Stimulated activated naive CD8-positive, alpha-beta T cell treated with anti-CD3 and anti-CD28 coated beads, Interleukin-15, Interleukin-2, amounts not matched to agents 100 U/mL and 50 U/mL, for 24 hours (primary cell): ENCODE measurements around the gene PRIMA1.
A peak's percentile ranks its signal among the peaks of the same experiment; 100 is the strongest.

Source experiments
- ATAC-seq: fragments of 150-1000 bp; cut with Tn5 transposase; one replicate; pipeline ENCODE4 v1.10.0; 2021
- DNase-seq: peaks from one replicate; pipeline ENCODE4 v3.0.0; 2021

The PRIMA1 gene

DNA sequence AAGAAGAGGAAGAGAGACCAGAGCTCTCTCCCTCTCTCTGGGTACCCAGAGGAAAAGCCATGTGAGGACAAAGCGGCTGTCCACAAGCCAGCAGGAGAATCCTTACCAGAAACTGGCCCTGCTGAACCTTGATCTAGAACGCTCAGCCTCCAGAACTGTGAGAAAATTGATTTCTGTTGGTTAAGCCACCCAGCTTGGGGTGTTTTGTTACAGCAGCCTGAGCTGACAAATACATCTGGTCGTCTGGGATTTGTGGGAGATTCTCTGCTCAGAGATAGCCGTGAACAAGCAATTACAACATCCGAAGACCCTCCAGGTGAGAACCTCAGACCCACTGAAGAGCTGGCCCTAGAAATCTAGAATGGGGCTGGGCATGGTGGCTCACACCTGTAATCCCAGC is 6.5 kb upstream of the PRIMA1 start:
- DNase-seq (no peak), ATAC-seq (no peak)

GRCh38 chr14:93793555-93794324 is 5.5 kb upstream of the PRIMA1 start:
- DNase-seq (no peak), ATAC-seq (no peak)

GRCh38 chr14:93792391-93792790 is 4.1 kb upstream of the PRIMA1 start:
- ATAC-seq: no peak
- DNase-seq: no peak

DNA sequence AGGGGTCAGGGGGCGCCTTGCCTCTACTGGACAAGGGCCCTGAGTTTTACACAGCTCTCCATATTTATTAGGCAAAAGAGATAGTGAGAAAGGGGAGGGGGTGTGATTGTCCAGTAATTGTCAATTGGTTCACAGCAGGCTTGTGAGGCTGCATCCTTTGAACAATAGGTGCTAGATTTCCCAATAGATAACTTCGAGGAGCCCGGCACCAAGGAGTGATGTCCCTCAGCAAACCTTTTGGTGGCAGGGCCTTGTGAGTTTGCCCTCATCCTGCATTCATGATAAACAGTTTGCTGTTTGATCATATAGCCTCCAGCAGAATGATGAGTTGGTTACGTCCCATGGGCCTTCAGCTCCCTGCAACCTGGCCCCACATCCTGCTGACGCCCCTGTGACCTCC is 2.7 kb upstream of the PRIMA1 start:
- ATAC-seq: no peak

DNA sequence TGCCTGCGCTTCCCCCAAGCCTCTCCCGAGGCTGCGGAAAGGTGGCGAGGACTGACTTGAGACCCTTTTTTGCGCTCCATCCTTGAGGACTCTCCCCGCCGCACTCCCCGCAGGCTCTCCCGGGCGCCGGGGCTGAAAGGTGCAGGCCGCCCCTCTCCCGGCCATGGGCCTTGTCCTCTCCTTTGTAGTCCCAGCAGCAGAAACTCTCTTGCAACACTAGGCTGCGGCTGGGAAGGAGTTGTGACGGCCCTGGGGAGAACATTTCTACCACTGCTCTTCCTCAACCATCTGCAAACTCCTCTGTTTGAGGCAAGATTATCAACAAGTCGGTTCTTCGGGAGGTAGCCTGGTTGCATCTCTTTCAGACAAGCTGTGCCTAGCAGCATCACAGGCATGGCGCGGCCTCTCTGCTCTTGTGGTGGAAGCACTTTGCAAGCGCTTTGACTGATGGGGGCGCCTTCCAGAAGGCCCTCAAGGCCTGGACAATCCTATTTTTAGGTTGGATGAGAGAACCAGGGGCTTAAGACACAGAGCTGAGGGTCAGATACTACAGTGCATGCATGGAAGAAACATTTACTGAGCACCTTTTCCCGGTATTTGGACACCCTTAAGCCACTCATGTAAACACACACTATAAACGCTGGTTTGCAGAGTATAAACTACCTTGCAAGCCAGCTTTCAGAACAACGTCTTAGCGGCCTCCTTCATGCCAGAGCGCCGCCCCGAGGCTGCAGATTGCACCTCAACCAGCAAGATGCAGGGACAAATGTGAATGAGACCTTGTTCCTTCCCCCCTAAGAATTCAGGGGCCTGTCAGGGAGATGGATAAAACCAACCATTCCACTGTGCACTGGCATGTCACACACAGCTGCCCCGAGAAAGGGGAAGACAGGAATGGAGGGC is 1.2 kb upstream of the PRIMA1 start:
- DNase-seq (no peak), ATAC-seq (no peak)

More for the DNA sequence above, 2.7 kb upstream of the PRIMA1 start:
- DNase-seq: no peak

DNA sequence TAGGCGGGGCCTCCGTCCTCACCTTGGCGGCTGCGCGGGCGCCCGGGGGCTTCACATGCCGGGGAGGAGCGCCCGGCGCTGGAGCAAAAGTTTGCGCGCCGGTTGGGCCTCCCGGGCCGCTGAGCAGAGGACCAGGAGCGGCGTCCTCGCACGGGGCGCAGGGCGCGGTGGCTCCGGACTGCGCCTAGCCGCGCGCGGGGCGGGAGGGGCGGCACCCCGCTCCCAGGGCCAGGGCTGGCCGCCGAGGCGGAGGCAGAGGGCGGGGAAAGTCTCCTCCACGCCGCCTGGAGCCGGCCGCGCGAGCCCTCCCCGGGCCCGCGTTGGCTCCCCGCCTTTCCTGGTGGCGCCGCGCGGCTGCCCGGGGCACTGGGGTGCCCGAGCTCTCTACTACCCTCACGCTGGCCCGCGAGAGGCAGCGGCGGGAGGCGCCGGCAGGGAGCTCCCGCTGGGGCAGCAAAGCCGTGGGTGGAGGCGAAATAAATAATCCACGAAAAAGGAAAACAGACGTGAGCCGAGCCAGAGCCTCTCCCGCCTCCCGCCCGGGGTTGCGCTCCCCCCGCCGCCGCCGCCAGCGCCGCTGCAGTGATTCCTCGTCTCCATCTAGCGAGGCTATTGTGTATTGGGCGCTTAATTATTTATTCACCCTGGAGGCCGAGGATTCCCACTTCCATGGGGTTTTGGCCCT is 400 bp upstream of the PRIMA1 start:
- DNase-seq (no peak), ATAC-seq (no peak)

DNA sequence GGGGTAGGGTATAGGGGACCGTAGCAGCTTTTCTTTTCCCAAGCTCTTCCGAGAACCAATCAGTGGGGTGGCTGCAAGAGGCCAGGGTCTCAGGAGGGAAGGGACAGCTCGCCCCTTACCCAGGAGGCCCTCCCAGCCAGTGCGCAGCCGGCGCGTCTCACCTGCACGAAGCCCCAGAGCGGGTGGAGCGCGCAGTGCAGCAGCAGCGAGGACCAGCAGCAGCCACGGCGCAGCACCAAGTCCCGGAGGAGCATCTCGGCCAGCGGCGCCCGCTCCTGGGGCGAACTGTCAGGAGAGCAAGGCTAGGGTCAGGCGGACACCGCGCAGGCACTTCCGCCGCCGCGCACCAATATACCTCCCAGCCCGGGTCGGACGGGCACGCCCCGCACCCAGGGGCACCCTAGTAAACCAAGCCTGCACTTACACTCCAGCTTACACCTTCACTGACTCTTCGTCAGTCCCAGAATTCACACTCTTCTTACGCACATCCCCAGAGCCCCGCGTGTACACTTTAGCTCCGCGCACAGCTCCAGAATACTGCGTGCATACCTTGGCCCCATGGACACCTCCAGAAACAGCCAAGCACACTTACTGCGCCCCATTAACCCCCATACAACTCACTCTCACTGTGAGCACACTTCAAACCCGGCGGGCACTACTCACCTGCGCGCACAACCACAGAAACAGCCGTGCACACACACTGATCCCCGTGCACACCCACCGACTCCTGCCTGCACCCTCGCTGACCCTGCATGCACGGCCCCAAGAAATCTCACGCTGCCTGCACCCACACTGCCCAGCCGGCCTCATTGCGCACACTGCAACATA is 606 bp downstream of the PRIMA1 start:
- ATAC-seq (peak; percentile 29), DNase-seq (no peak)

- DNase-seq: no peak
- ATAC-seq: no peak
Observed at GRCh38 chr14:93785423-93785822, 2.9 kb downstream of the PRIMA1 start.

DNA sequence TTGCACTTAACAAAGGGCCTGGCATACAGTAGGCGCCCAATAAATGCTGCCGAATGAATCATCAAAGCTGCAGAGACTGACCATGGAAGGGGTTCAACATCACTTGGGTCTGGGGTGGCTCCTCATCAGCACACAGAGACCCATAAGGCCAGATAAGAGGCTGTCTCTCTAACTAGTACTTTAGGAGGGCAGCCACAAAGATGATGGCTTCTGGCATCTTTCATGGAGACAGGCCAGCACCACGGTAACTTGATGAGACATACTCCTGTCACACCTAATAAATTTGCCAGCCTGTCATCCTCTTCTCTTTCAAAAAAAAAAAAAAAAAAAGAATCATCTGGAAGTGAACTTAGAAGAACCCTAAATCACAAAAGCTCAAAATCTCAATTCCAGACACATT is 3.4 kb downstream of the PRIMA1 start:
- no peak for ATAC-seq
- no peak for DNase-seq

DNA sequence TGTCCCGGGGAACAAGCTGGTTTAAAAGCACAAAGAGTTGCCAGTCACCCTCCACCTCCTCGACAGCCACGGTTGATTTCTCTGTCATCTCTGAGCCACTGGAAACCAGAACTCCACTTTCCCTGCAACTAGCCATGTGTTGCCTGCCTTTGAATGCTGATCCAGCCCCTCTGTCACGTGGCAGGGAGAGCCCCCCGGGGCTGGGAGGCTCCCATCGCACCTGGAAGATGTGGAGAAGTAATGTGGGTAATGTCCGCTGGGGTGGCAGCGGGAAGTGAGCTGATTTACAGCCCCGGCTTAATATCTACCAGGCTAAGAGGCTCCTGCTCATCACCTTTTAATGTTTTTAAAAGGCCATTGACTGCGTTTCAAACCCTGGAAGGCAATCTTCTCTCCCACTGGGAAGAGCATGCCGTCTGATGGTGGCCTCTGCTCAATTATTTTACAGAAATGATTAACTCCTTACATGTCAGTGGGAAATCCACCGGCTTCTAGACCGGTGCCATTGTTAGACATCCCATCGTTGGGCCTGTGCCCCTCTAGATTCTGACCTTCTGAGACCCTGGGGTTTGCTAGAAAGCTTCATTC is 7.4 kb downstream of the PRIMA1 start:
- ATAC-seq (no peak), DNase-seq (no peak)

- ATAC-seq (no peak), DNase-seq (no peak)
Observed at GRCh38 chr14:93778856-93779629, 9.2 kb downstream of the PRIMA1 start.

DNA sequence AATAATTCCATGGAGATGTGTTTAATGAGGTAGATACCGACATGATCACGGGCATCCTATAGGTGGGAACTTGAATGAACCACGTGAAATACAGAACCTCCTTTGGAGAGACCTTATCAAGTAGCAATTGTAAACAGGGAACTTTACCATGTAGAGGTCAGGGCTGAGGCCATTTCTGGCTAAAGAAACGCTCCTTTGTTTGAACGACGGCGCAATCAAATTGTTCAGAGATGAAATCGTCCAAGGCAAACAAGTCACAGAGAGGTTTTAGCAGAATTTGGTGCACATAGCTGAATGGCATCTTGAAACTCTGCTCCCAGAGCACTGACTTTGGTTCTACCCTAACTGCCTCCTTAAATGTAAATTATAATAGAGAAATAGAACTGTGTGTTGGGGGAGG is 9.8 kb downstream of the PRIMA1 start:
- DNase-seq (no peak), ATAC-seq (no peak)

GRCh38 chr14:93775744-93776143 is 12.5 kb downstream of the PRIMA1 start:
- DNase-seq: no peak
- ATAC-seq: no peak

DNA sequence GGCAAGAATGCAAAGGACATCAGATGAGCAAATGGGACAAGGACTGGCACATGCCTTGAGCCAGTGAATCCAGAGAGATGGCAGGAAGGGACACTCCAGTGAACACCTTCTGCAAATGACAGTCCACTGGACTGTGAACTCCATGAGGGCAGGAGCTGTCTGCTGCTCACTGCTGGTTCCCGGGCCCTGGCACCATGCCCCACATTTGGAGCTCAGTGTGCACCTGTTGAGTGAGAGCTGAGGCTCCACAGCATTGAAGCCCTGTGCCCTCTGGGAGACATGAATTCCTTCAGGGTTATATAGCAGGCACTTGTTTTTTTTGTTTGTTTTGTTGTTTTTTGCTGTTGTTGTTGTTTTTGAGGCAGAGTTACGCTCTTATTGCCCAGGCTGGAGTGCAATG is 13.1 kb downstream of the PRIMA1 start:
- no peak for DNase-seq
- ATAC-seq: no peak

- ATAC-seq: no peak
- no peak for DNase-seq
Observed at GRCh38 chr14:93772263-93772662, 16.0 kb downstream of the PRIMA1 start.

DNA sequence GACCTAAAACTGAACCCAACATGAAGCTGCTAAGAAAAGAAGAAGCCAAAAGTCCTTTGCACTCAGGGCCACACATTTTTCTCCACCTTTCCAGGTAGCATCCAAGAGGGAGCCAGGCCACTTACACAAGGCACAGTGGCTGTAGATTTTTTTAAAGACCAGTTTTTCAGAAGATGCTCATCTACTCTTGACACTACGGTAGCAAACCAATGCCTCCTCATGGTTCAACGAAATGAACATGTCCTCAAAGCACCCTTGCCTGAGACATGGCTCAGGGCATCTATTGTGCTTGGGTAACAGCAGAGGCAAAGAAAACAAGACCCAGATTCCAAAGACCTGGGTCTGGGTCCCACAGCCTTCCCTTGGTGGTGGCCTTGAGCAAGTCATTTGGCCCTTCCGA is 22.3 kb downstream of the PRIMA1 start:
- ATAC-seq (no peak), DNase-seq (no peak)

DNA sequence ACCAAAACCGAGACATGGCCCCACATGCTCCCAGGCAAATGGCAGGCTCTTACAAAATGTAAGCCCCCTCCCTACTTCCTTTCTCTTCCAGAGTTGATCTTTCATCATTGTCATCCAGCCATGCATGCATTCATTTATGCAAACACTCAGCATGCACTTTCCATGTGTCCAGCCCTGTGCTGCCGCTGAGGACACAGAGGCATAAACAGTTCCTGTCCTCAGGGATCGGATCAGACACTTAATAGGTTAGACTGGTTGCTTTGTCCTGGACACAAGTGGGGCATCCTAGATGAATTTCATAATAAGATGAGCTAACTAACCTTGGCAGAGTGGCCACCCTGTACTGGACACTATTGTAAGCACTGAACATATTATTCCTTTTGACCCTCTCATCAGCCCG is 23.1 kb downstream of the PRIMA1 start:
- no peak for ATAC-seq
- no peak for DNase-seq

GRCh38 chr14:93764211-93764659 is 24.1 kb downstream of the PRIMA1 start:
- DNase-seq: no peak
- no peak for ATAC-seq

DNA sequence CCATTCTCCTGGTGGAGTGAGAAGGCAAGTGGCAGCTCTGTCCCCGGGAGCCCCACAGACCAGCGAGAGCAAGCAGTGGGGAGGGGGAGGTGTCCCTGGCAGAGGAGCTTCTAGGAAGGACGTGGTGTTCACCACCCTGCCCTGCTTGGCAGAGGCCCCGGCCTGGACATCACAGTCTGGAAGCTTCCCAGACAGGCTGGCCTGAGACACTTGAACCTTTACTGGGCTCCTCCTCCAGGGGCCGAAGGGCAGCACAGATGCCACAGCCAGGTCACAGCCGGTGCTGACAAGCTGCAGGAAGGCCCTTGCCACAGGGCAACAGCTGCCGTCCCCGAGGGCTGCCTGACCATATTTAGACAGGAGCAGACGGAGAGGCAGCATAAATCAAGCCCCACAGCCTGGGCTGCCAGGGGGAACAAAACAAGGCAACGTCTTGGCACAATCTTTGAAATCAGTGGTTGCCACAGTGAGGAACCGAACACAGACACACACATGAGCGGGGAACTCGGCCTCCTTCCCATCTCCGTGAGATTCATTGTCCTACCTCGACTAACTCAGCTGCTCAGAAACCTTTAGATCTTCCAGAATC is 28.5 kb downstream of the PRIMA1 start:
- no peak for ATAC-seq
- no peak for DNase-seq

- no peak for ATAC-seq
- DNase-seq: no peak
Observed at GRCh38 chr14:93757206-93757605, 31.1 kb downstream of the PRIMA1 start.
